Neural progenitor cell (in vitro differentiated cells): ENCODE measurements around the gene ETV6.

Experiments
- EZH2 ChIP-seq: fragments of 200-600 bp; sonication (generic); IDR thresholded peaks from 2 replicates; pipeline ENCODE4 v1.6.1; 2017; ENCODE audit warnings: antibody characterized with exemption, mild to moderate bottlenecking, moderate library complexity
- EZH2phosphoT487 ChIP-seq: fragments of 200-600 bp; sonication (generic); IDR thresholded peaks from 2 replicates; pipeline ENCODE4 v1.6.1; 2017; ENCODE audit warnings: antibody characterized with exemption
- TF ChIP-seq, protein P1 (sequence below): fragments of 200-600 bp; sonication (generic); IDR thresholded peaks from 2 replicates; pipeline ENCODE4 v1.5.1; 2017; ENCODE audit warnings: antibody characterized with exemption, mild to moderate bottlenecking

DNA sequence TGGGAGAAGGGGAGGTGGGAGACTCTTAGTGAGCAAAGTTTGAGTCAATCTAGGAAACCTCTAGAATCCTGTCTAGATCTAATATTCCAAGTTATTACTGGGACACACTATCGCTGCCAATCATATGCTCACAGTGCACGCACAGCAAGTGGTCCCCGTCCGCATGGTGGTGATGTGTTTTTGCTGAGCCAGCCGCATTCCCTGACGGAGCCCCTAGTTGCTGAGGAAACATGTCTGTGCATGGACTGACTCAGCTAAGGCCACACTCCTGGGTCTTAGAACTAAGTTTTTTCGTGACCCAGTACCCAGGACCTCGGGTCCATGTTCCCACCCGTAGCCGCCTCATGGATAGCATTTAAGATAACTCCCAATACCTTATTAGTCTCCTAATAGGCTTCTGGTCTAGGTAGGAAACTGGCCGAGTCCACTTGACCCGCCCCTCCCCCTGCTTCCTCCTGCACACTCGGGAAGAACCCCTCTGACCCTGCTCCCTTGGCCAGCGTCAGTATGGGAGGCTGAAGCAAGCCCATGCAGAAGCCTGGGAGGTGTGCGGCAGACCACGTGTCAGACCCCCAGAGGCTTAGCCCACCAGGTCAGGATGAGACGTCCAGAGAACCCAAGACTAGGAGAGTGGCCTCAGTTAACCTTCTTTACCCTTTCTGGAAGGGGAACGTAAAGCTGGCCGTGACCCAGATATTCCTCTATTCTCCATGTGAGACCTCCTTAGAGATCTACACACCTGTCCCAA lies 200.5 kb downstream of the ETV6 start:
- TF ChIP-seq, protein P1, sequence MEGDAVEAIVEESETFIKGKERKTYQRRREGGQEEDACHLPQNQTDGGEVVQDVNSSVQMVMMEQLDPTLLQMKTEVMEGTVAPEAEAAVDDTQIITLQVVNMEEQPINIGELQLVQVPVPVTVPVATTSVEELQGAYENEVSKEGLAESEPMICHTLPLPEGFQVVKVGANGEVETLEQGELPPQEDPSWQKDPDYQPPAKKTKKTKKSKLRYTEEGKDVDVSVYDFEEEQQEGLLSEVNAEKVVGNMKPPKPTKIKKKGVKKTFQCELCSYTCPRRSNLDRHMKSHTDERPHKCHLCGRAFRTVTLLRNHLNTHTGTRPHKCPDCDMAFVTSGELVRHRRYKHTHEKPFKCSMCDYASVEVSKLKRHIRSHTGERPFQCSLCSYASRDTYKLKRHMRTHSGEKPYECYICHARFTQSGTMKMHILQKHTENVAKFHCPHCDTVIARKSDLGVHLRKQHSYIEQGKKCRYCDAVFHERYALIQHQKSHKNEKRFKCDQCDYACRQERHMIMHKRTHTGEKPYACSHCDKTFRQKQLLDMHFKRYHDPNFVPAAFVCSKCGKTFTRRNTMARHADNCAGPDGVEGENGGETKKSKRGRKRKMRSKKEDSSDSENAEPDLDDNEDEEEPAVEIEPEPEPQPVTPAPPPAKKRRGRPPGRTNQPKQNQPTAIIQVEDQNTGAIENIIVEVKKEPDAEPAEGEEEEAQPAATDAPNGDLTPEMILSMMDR: no peak
- no peak for TF ChIP-seq EZH2
- TF ChIP-seq EZH2phosphoT487: no peak
